ENCODE measurements around the gene TM7SF3.

The TM7SF3 gene

GRCh38 chr12:27014859-27015729, 910 bp upstream of the TM7SF3 start:
- no peak for DNase-seq

GRCh38 chr12:27013611-27014084, 536 bp downstream of the TM7SF3 start:
- no peak for DNase-seq

- no peak for DNase-seq
These were observed 1.3 kb downstream of the TM7SF3 start for GRCh38 chr12:27012982-27013255.

- DNase-seq: no peak
These were observed 1.8 kb downstream of the TM7SF3 start for GRCh38 chr12:27012239-27012981.

- no peak for DNase-seq
These were observed 4.3 kb downstream of the TM7SF3 start for GRCh38 chr12:27009881-27010301.

GRCh38 chr12:27008081-27008480, 6.1 kb downstream of the TM7SF3 start:
- DNase-seq: no peak

GRCh38 chr12:27006797-27007467, 7.3 kb downstream of the TM7SF3 start:
- no peak for DNase-seq

- DNase-seq: no peak
These were observed 8.7 kb downstream of the TM7SF3 start for GRCh38 chr12:27005495-27005894.

GRCh38 chr12:27003421-27004381, 10.5 kb downstream of the TM7SF3 start:
- DNase-seq: no peak

- no peak for DNase-seq
These were observed 12.0 kb downstream of the TM7SF3 start for GRCh38 chr12:27002141-27002540.

- DNase-seq: no peak
These were observed 12.5 kb downstream of the TM7SF3 start for GRCh38 chr12:27001663-27002062.

GRCh38 chr12:27000961-27001360, 13.2 kb downstream of the TM7SF3 start:
- no peak for DNase-seq

GRCh38 chr12:26997003-26997402, 17.2 kb downstream of the TM7SF3 start:
- no peak for DNase-seq

- no peak for DNase-seq
These were observed 18.5 kb downstream of the TM7SF3 start for GRCh38 chr12:26995706-26996105.

- no peak for DNase-seq
These were observed 20.1 kb downstream of the TM7SF3 start for GRCh38 chr12:26994109-26994508.

- no peak for DNase-seq
These were observed 22.4 kb downstream of the TM7SF3 start for GRCh38 chr12:26991826-26992225.

GRCh38 chr12:26989873-26990272, 24.3 kb downstream of the TM7SF3 start:
- DNase-seq: no peak

GRCh38 chr12:26988703-26989102, 25.5 kb downstream of the TM7SF3 start:
- DNase-seq: no peak

GRCh38 chr12:26987634-26988424, 26.4 kb downstream of the TM7SF3 start:
- DNase-seq: no peak

GRCh38 chr12:26982866-26983265, 31.3 kb downstream of the TM7SF3 start:
- DNase-seq: no peak

- DNase-seq: no peak
These were observed 34.5 kb downstream of the TM7SF3 start for GRCh38 chr12:26979733-26980132.

- no peak for DNase-seq
These were observed 35.4 kb downstream of the TM7SF3 start for GRCh38 chr12:26978801-26979200.
